NB4 (cell line): Measurements from ENCODE around the gene VAT1L.

Experiments used
- MAX ChIP-seq: IDR thresholded peaks from 2 replicates; pipeline ENCODE4 v1.6.1; 2011; ENCODE audit warnings: low read depth, low read length
- MYC ChIP-seq: IDR thresholded peaks from 2 replicates; pipeline ENCODE4 v1.6.1; 2011; ENCODE audit warnings: low read depth, low read length
- POLR2A ChIP-seq: IDR thresholded peaks from 2 replicates; pipeline ENCODE4 v1.6.1; 2011; ENCODE audit warnings: mild to moderate bottlenecking; ENCODE audit not compliant: insufficient read length; ENCODE audit errors: extremely low read depth
- TF ChIP-seq, protein P1 (sequence below): IDR thresholded peaks from one replicate; pipeline ENCODE4 v1.5.1; 2012; ENCODE audit warnings: low read depth, low read length

GRCh38 chr16:77801817-77802216 is 13.5 kb downstream of the VAT1L start:
- TF ChIP-seq, protein P1, sequence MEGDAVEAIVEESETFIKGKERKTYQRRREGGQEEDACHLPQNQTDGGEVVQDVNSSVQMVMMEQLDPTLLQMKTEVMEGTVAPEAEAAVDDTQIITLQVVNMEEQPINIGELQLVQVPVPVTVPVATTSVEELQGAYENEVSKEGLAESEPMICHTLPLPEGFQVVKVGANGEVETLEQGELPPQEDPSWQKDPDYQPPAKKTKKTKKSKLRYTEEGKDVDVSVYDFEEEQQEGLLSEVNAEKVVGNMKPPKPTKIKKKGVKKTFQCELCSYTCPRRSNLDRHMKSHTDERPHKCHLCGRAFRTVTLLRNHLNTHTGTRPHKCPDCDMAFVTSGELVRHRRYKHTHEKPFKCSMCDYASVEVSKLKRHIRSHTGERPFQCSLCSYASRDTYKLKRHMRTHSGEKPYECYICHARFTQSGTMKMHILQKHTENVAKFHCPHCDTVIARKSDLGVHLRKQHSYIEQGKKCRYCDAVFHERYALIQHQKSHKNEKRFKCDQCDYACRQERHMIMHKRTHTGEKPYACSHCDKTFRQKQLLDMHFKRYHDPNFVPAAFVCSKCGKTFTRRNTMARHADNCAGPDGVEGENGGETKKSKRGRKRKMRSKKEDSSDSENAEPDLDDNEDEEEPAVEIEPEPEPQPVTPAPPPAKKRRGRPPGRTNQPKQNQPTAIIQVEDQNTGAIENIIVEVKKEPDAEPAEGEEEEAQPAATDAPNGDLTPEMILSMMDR: no peak
- no peak for TF ChIP-seq POLR2A
- TF ChIP-seq MAX: no peak
- TF ChIP-seq MYC: no peak
